ENCODE data around the gene METTL3.

GRCh38 chr14:21486640-21487087 is 24.5 kb downstream of the METTL3 start:
- TF ChIP-seq CTCF (IDR thresholded peaks at IDR 0.05; ENCODE audit: low read length) (no peak), EZH2 (optimal IDR thresholded peaks at IDR 0.05; ENCODE audit: low read depth, low read length) (no peak), EZH2phosphoT487 (IDR thresholded peaks at IDR 0.05; ENCODE audit: low read length) (no peak)
